CD14-positive monocyte (primary cell): ENCODE results near the gene HBQ1. TPM values are rescaled to one million over a fixed set of nuclear protein-coding genes. Genes with fewer than 3 reads are reported as not detected.

Experiments
- DNase-seq, 3 donors: peaks; one replicate each; pipeline ENCODE4 v3.0.0-alpha.2; 2011 to 2022
- H2AFZ ChIP-seq: 2 replicates; pipeline ENCODE4 v1.6.0; 2012; ENCODE audit warnings: mild to moderate bottlenecking, low read depth, low read length, inconsistent platforms; ENCODE audit not compliant: insufficient read depth, poor library complexity, severe bottlenecking
- H3K27ac ChIP-seq, 2 donors: 1 replicate in 1 of 2; 2 replicates in 1 of 2; pipeline ENCODE4 v1.5.1; 2012 to 2013; ENCODE audit warnings: low read length in 2 of 2, control low read depth in 1 of 2, inconsistent platforms in 1 of 2, low read depth in 1 of 2, mild to moderate bottlenecking in 1 of 2
- H3K27me3 ChIP-seq, 2 donors: one replicate each; pipeline versions ENCODE4 v1.6.0 to v1.6.1; 2011 to 2013; ENCODE audit warnings: low read length in 2 of 2; ENCODE audit not compliant: control insufficient read depth in 2 of 2, insufficient read depth in 2 of 2
- H3K36me3 ChIP-seq, 2 donors: replicated peaks in 1 of 2; 1 replicate in 1 of 2; 2 replicates in 1 of 2; pipeline versions ENCODE4 v1.5.1 to v1.6.1; 2012 to 2013; ENCODE audit warnings: low read length in 2 of 2, control low read depth in 1 of 2, inconsistent platforms in 1 of 2, mild to moderate bottlenecking in 1 of 2; ENCODE audit not compliant: insufficient read depth in 2 of 2, control insufficient read depth in 1 of 2
- H3K4me1 ChIP-seq, 2 donors: 1 replicate in 1 of 2; 2 replicates in 1 of 2; pipeline versions ENCODE4 v1.5.1 to v1.6.1; 2012 to 2013; ENCODE audit warnings: low read length in 2 of 2, control low read depth in 1 of 2, inconsistent platforms in 1 of 2, mild to moderate bottlenecking in 1 of 2, moderate library complexity in 1 of 2; ENCODE audit not compliant: insufficient read depth in 2 of 2, control insufficient read depth in 1 of 2
- H3K4me2 ChIP-seq: replicated peaks from 2 replicates; pipeline ENCODE3; 2012; ENCODE audit warnings: low read length, moderate library complexity, mild to moderate bottlenecking; ENCODE audit not compliant: poor library complexity, severe bottlenecking; ENCODE audit errors: extremely low read depth
- H3K4me3 ChIP-seq, 3 experiments: fragments of 200-600 bp in 1 of 3; sonication (generic) in 1 of 3; replicated peaks in 1 of 3; 1 replicate in 2 of 3; 2 replicates in 1 of 3; pipeline ENCODE4 v1.5.1; 2011 to 2013; ENCODE audit warnings: low read length in 3 of 3, mild to moderate bottlenecking in 3 of 3, control low read depth in 2 of 3, low read depth in 2 of 3, inconsistent platforms in 1 of 3, moderate library complexity in 1 of 3
- H3K79me2 ChIP-seq: 2 replicates; pipeline ENCODE4 v1.6.0; 2012; ENCODE audit warnings: mild to moderate bottlenecking, control low read depth, inconsistent platforms, low read length, moderate library complexity; ENCODE audit not compliant: insufficient read depth
- H3K9ac ChIP-seq: 2 replicates; pipeline ENCODE4 v1.6.0; 2017; ENCODE audit warnings: low read length, mild to moderate bottlenecking; ENCODE audit not compliant: insufficient read depth, poor library complexity, severe bottlenecking
- H3K9me3 ChIP-seq, 2 donors: replicated peaks in 1 of 2; 1 replicate in 1 of 2; 2 replicates in 1 of 2; pipeline versions ENCODE4 v1.5.1 to v1.6.1; 2012 to 2013; ENCODE audit warnings: low read length in 2 of 2, control low read depth in 1 of 2; ENCODE audit not compliant: control insufficient read depth in 1 of 2, insufficient read depth in 1 of 2
- H4K20me1 ChIP-seq: 2 replicates; pipeline ENCODE4 v1.6.0; 2012; ENCODE audit warnings: mild to moderate bottlenecking, low read length, control low read depth, moderate library complexity; ENCODE audit not compliant: insufficient read depth
- H3K27ac Mint-ChIP-seq, 7 donors: one replicate each; pipeline ENCODE4 v1.8.0; 2020; ENCODE audit warnings: mild to moderate bottlenecking in 7 of 7, mixed read lengths in 7 of 7, moderate library complexity in 6 of 7, inconsistent platforms in 2 of 7
- H3K27me3 Mint-ChIP-seq, 3 donors: one replicate each; pipeline ENCODE4 v1.8.0; 2021 to 2022; ENCODE audit warnings: low read depth in 3 of 3, mild to moderate bottlenecking in 3 of 3, mixed read lengths in 3 of 3, moderate library complexity in 3 of 3, inconsistent platforms in 1 of 3
- H3K36me3 Mint-ChIP-seq, 2 donors: one replicate each; pipeline ENCODE4 v1.8.0; 2020; ENCODE audit warnings: mixed read lengths in 2 of 2, inconsistent platforms in 1 of 2, mild to moderate bottlenecking in 1 of 2
- H3K4me1 Mint-ChIP-seq: one replicate; pipeline ENCODE4 v1.8.0; 2020; ENCODE audit warnings: mild to moderate bottlenecking, mixed read lengths
- H3K4me3 Mint-ChIP-seq, 2 donors: one replicate each; pipeline ENCODE4 v1.8.0; 2020; ENCODE audit warnings: mild to moderate bottlenecking in 2 of 2, mixed read lengths in 2 of 2, moderate library complexity in 1 of 2
- H3K9me3 Mint-ChIP-seq, 7 donors: one replicate each; pipeline ENCODE4 v1.8.0; 2020 to 2022; ENCODE audit warnings: mixed read lengths in 7 of 7, mild to moderate bottlenecking in 6 of 7, moderate library complexity in 6 of 7, inconsistent platforms in 2 of 7
- CTCF ChIP-seq: fragments of 200-600 bp; IDR thresholded peaks from one replicate; pipeline ENCODE4 v1.8.0; 2022; ENCODE audit warnings: antibody characterized with exemption, mild to moderate bottlenecking
- WGBS: methylation state at CpG from one replicate; pipeline ENCODE4 v1.1.5; 2013; ENCODE audit warnings: missing lambda C conversion rate; ENCODE audit not compliant: insufficient coverage; 5-methylcytosine and 5-hydroxymethylcytosine counted together
- intact Hi-C, 2 donors: fragments of 100-400 bp; cut with micrococcal nuclease; formaldehyde crosslinking; loops; one replicate each; pipeline versions ENCODE4 v1.15.0 to v1.15.1; 2023
- polyA plus RNA-seq, 3 donors: library from polyadenylated mRNA; depleted of rRNA in 1 of 3; unstranded in 2 of 3; stranded (reverse) in 1 of 3; fragments of 300-500 nt in 2 of 3; fragments of >200 nt in 1 of 3; fragmentation: Illumina TruSeq in 2 of 3; gene quantifications; 1 replicate in 2 of 3; 2 replicates in 1 of 3; pipeline ENCODE4 v1.2.3, GENCODE V29; 2012 to 2021

HBQ1 gene
- polyA plus RNA-seq, 3 donors = not detected

- H2AFZ ChIP-seq = no peak overlapping the region
- no peaks in the 10 kb centered on the region for H3K79me2 ChIP-seq
- no peak overlapping the region for H3K27ac ChIP-seq
- H3K4me3 ChIP-seq = no peak overlapping the region
- Mint-ChIP-seq H3K9me3 (peaks cover 0 to 11% (median 6%) of the 10 kb centered on the region in 7 donors), H3K27me3 (peaks cover 72 to 85% (median 78%) of the 10 kb centered on the region in 3 donors), H3K27ac (no peak overlapping the region), H3K4me1 (peaks cover 10% of the 10 kb centered on the region), H3K4me3 (peak overlapping the region in 1 of 2 donors; percentile 79), H3K36me3 (no peaks in the 10 kb centered on the region)
- peaks cover 0 to 21% of the 10 kb centered on the region in 2 donors for H3K9me3 ChIP-seq
- H3K9ac ChIP-seq = no peak overlapping the region
- no peaks in the 10 kb centered on the region for H3K36me3 ChIP-seq
- no peak for DNase-seq
- intact Hi-C loops = no loop called here
- peaks cover 37 to 69% of the 10 kb centered on the region in 2 donors for H3K27me3 ChIP-seq
- no peak for TF ChIP-seq CTCF
- H3K4me2 ChIP-seq = no peak overlapping the region
- peaks cover 8 to 16% of the 10 kb centered on the region in 2 donors for H3K4me1 ChIP-seq
- 4% methylated on average over 38 of the region's 45 CpGs for WGBS
- H4K20me1 ChIP-seq = no peaks in the 10 kb centered on the region
Measured at GRCh38 chr16:166375-167121, 13.7 kb upstream of the HBQ1 start.

GRCh38 chr16:167122-167690 is 13.1 kb upstream of the HBQ1 start:
- H3K27me3 ChIP-seq = peaks cover 39 to 71% of the 10 kb centered on the region in 2 donors
- H3K4me2 ChIP-seq = no peak overlapping the region
- no peak overlapping the region for H3K9ac ChIP-seq
- peaks cover 0 to 14% (median 6%) of the 10 kb centered on the region in 7 donors for H3K9me3 Mint-ChIP-seq
- no peak for TF ChIP-seq CTCF
- peaks cover 75 to 85% (median 78%) of the 10 kb centered on the region in 3 donors for H3K27me3 Mint-ChIP-seq
- H3K36me3 ChIP-seq = no peaks in the 10 kb centered on the region
- H3K27ac Mint-ChIP-seq = no peak overlapping the region
- no peak overlapping the region for H2AFZ ChIP-seq
- H3K4me1 ChIP-seq = peaks cover 8 to 16% of the 10 kb centered on the region in 2 donors
- WGBS = 24% methylated on average over 11 of the region's 11 CpGs
- intact Hi-C loops = no loop called here
- H3K79me2 ChIP-seq = no peaks in the 10 kb centered on the region
- H3K9me3 ChIP-seq = peaks cover 0 to 21% of the 10 kb centered on the region in 2 donors
- no peaks in the 10 kb centered on the region for H4K20me1 ChIP-seq
- DNase-seq = no peak
- no peak overlapping the region for H3K27ac ChIP-seq
- peaks cover 10% of the 10 kb centered on the region for H3K4me1 Mint-ChIP-seq
- H3K36me3 Mint-ChIP-seq = no peaks in the 10 kb centered on the region
- peak overlapping the region in 1 of 2 donors; percentile 79 for H3K4me3 Mint-ChIP-seq
- no peak overlapping the region for H3K4me3 ChIP-seq
